Measurements from ENCODE around the gene HSPB7.

DNA sequence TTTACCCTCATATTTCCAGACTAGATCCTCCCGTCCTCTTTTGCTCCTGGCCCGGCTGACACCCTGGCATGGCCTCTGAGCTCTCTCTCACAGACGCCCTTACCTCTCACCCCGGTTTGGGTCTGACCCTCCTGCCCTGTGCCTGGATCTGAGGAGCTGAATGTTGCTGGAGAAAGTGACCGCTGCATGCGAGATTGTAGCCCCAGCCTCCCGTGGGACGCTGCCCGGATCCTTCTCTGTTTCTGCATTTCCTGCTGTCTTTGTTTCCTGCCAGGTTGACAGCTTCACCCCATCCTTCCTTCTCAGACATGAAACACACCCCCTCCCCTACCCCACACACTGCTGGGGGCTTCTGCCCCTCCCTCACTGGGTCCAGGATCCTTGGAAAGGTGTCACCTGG, 46.1 kb upstream of the HSPB7 start:
- no peak for TF ChIP-seq ZNF138 (CRISPR knock-in tag; conservative IDR thresholded peaks at IDR 0.05)
- TF ChIP-seq JAZF1 (CRISPR knock-in tag; IDR thresholded peaks at IDR 0.05): no peak
- TF ChIP-seq, protein P1, sequence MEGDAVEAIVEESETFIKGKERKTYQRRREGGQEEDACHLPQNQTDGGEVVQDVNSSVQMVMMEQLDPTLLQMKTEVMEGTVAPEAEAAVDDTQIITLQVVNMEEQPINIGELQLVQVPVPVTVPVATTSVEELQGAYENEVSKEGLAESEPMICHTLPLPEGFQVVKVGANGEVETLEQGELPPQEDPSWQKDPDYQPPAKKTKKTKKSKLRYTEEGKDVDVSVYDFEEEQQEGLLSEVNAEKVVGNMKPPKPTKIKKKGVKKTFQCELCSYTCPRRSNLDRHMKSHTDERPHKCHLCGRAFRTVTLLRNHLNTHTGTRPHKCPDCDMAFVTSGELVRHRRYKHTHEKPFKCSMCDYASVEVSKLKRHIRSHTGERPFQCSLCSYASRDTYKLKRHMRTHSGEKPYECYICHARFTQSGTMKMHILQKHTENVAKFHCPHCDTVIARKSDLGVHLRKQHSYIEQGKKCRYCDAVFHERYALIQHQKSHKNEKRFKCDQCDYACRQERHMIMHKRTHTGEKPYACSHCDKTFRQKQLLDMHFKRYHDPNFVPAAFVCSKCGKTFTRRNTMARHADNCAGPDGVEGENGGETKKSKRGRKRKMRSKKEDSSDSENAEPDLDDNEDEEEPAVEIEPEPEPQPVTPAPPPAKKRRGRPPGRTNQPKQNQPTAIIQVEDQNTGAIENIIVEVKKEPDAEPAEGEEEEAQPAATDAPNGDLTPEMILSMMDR (IDR thresholded peaks at IDR 0.05): no peak
- TF ChIP-seq CBFB (CRISPR knock-in tag; IDR thresholded peaks at IDR 0.05; ENCODE audit: low read depth): no peak
- TF ChIP-seq, protein P2, sequence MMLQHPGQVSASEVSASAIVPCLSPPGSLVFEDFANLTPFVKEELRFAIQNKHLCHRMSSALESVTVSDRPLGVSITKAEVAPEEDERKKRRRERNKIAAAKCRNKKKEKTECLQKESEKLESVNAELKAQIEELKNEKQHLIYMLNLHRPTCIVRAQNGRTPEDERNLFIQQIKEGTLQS (CRISPR knock-in tag; conservative IDR thresholded peaks at IDR 0.05): no peak
- TF ChIP-seq, protein P3, sequence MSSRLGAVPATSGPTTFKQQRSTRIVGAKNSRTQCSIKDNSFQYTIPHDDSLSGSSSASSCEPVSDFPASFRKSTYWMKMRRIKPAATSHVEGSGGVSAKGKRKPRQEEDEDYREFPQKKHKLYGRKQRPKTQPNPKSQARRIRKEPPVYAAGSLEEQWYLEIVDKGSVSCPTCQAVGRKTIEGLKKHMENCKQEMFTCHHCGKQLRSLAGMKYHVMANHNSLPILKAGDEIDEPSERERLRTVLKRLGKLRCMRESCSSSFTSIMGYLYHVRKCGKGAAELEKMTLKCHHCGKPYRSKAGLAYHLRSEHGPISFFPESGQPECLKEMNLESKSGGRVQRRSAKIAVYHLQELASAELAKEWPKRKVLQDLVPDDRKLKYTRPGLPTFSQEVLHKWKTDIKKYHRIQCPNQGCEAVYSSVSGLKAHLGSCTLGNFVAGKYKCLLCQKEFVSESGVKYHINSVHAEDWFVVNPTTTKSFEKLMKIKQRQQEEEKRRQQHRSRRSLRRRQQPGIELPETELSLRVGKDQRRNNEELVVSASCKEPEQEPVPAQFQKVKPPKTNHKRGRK (CRISPR knock-in tag; IDR thresholded peaks at IDR 0.05; ENCODE audit: borderline replicate concordance): no peak
- TF ChIP-seq ETV6 (CRISPR knock-in tag; IDR thresholded peaks at IDR 0.05): no peak
- TF ChIP-seq, protein P4, sequence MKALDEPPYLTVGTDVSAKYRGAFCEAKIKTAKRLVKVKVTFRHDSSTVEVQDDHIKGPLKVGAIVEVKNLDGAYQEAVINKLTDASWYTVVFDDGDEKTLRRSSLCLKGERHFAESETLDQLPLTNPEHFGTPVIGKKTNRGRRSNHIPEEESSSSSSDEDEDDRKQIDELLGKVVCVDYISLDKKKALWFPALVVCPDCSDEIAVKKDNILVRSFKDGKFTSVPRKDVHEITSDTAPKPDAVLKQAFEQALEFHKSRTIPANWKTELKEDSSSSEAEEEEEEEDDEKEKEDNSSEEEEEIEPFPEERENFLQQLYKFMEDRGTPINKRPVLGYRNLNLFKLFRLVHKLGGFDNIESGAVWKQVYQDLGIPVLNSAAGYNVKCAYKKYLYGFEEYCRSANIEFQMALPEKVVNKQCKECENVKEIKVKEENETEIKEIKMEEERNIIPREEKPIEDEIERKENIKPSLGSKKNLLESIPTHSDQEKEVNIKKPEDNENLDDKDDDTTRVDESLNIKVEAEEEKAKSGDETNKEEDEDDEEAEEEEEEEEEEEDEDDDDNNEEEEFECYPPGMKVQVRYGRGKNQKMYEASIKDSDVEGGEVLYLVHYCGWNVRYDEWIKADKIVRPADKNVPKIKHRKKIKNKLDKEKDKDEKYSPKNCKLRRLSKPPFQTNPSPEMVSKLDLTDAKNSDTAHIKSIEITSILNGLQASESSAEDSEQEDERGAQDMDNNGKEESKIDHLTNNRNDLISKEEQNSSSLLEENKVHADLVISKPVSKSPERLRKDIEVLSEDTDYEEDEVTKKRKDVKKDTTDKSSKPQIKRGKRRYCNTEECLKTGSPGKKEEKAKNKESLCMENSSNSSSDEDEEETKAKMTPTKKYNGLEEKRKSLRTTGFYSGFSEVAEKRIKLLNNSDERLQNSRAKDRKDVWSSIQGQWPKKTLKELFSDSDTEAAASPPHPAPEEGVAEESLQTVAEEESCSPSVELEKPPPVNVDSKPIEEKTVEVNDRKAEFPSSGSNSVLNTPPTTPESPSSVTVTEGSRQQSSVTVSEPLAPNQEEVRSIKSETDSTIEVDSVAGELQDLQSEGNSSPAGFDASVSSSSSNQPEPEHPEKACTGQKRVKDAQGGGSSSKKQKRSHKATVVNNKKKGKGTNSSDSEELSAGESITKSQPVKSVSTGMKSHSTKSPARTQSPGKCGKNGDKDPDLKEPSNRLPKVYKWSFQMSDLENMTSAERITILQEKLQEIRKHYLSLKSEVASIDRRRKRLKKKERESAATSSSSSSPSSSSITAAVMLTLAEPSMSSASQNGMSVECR (CRISPR knock-in tag; IDR thresholded peaks at IDR 0.05; ENCODE audit: borderline replicate concordance): no peak
- TF ChIP-seq, protein P5, sequence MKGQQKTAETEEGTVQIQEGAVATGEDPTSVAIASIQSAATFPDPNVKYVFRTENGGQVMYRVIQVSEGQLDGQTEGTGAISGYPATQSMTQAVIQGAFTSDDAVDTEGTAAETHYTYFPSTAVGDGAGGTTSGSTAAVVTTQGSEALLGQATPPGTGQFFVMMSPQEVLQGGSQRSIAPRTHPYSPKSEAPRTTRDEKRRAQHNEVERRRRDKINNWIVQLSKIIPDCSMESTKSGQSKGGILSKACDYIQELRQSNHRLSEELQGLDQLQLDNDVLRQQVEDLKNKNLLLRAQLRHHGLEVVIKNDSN (CRISPR knock-in tag; IDR thresholded peaks at IDR 0.05): no peak
- TF ChIP-seq, protein P6, sequence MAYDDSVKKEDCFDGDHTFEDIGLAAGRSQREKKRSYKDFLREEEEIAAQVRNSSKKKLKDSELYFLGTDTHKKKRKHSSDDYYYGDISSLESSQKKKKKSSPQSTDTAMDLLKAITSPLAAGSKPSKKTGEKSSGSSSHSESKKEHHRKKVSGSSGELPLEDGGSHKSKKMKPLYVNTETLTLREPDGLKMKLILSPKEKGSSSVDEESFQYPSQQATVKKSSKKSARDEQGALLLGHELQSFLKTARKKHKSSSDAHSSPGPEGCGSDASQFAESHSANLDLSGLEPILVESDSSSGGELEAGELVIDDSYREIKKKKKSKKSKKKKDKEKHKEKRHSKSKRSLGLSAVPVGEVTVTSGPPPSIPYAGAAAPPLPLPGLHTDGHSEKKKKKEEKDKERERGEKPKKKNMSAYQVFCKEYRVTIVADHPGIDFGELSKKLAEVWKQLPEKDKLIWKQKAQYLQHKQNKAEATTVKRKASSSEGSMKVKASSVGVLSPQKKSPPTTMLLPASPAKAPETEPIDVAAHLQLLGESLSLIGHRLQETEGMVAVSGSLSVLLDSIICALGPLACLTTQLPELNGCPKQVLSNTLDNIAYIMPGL (CRISPR knock-in tag; IDR thresholded peaks at IDR 0.05): no peak
- no peak for TF ChIP-seq ZNF416 (CRISPR knock-in tag; IDR thresholded peaks at IDR 0.05)

Data from WTC11 (cell line).